Measurements from ENCODE around the gene SGMS1.

DNA sequence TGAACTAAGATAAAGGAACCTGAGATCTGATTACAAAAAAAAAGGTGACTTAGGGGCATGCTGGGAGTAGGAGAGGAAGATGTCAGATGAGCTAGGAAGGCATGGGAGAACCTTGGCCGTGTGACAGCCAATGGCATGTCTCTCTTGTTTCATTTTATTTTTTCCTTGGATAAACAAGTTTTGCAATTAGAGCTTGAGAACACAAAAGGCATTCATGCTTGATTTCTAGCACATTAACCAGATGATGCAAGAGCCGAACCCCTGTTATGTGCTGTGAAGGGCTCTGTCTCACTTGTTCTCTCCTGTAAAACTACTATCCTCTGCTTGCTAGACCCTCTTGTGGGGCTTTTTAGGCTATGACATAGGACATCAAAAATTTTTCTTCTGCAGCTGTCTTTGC is 238.1 kb downstream of the SGMS1 start:
- no peak for TF ChIP-seq POLR2A (IDR thresholded peaks at IDR 0.05; ENCODE audit: low read depth, low read length)
- TF ChIP-seq POLR2AphosphoS5 (IDR thresholded peaks at IDR 0.05; ENCODE audit: low read depth, low read length): no peak
- no peak for TF ChIP-seq PAX5 (IDR thresholded peaks at IDR 0.05; ENCODE audit: insufficient read depth, low read length, severe bottlenecking)
- no peak for TF ChIP-seq POU2F2 (IDR thresholded peaks at IDR 0.05; ENCODE audit: low read depth, low read length)

Measured in GM12891 (cell line).